Measurements from ENCODE around the gene NANS. TPM values are rescaled to one million over a fixed set of nuclear protein-coding genes. Genes with fewer than 3 reads are reported as not detected.

The NANS gene
- total and polyA plus RNA-seq, 3 experiments from 2014 or later: 29.3 to 34.8 (median 33.2) TPM

DNA sequence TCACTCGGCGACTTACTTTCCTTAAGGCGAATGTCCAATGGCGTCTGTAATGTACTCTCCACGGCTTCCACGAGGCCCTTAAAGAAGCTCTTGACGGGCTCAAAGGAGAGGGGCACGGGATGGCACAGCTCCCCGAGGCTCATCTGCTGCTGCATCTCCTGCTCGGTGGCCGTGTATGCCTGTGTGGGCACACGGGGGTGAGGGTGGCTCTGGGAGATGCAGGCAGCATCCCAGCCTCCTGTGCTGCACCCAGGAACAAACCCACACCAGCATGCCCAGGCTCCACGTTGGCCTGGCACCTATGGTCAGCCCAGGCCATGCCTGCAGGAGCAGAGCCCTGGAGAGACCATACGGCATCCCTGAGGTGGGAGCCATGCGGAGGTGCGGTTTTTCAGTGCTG lies 38.3 kb downstream of the NANS start:
- H3K9me3 ChIP-seq (ENCODE audit: low read length): no peaks in the 10 kb centered on the region
- no peak for DNase-seq
- peaks cover 39% of the 10 kb centered on the region for H3K4me1 ChIP-seq (ENCODE audit: insufficient read depth, low read length)
- Mint-ChIP-seq H3K27me3 (no peaks in the 10 kb centered on the region), H3K27ac (peak overlapping the region in 2 of 8 donors; percentile 71 to 86), H3K36me3 (peaks cover 26 to 83% (median 34%) of the 10 kb centered on the region in 3 donors), H3K4me3 (peak overlapping the region in 1 of 7 donors; percentile 9), H3K4me1 (peaks cover 44 to 75% (median 63%) of the 10 kb centered on the region in 3 donors), H3K9me3 (no peaks in the 10 kb centered on the region)
- peaks cover 23% of the 10 kb centered on the region for H3K36me3 ChIP-seq (ENCODE audit: insufficient read depth, low read length)
- CTCF ChIA-PET: interaction anchor here (4.0 kb wide), 1 partner anchor 24 kb away, joined by 17 read pairs; the partner anchor contains the start of gene TRIM14
- no peak overlapping the region for H3K4me3 ChIP-seq (ENCODE audit: low read length)
- POLR2A ChIA-PET: interaction anchor here (1.0 to 1.1 kb wide), 2 partner anchors 16 to 162 kb away, joined by 3 read pairs; no protein-coding TSS in a partner anchor
- no peaks in the 10 kb centered on the region for H3K27me3 ChIP-seq (ENCODE audit: insufficient read depth, low read length, poor library complexity, severe bottlenecking)
- no peak overlapping the region for H3K27ac ChIP-seq (ENCODE audit: low read depth, low read length)

DNA sequence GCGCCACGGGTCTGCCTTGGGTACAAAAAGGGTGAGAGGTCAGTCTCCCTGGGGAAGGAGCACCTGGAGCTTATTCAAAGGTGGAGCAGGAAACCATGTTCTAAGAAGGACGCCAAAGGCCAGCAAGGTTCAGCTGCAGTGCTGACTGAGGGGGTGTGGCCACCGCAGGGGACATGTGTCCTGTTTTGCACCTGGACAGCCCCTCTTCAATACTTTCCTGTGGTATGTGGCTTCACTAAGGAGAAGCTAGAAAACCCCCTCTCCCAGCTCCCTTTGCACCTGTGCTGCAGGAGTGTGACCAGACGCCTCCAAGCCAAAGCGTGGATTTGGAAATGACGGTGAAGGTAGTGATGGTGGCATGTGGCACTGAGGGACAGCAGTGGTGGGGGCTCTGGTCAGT lies 38.9 kb downstream of the NANS start:
- peaks cover 23% of the 10 kb centered on the region for H3K36me3 ChIP-seq (ENCODE audit: insufficient read depth, low read length)
- no peak overlapping the region for H3K27ac ChIP-seq (ENCODE audit: low read depth, low read length)
- no peak overlapping the region for H3K4me3 ChIP-seq (ENCODE audit: low read length)
- Mint-ChIP-seq H3K4me1 (peaks cover 47 to 76% (median 63%) of the 10 kb centered on the region in 3 donors), H3K36me3 (peaks cover 26 to 82% (median 30%) of the 10 kb centered on the region in 3 donors), H3K4me3 (no peak overlapping the region), H3K27me3 (no peaks in the 10 kb centered on the region), H3K27ac (peak overlapping the region in 5 of 8 donors; percentile 34 to 86 (median 56)), H3K9me3 (no peaks in the 10 kb centered on the region)
- CTCF ChIA-PET: interaction anchor here (4.0 kb wide), 1 partner anchor 23 kb away, joined by 17 read pairs; the partner anchor contains the start of gene TRIM14
- peaks cover 44% of the 10 kb centered on the region for H3K4me1 ChIP-seq (ENCODE audit: insufficient read depth, low read length)
- no peaks in the 10 kb centered on the region for H3K27me3 ChIP-seq (ENCODE audit: insufficient read depth, low read length, poor library complexity, severe bottlenecking)
- POLR2A ChIA-PET: interaction anchor here (1.0 to 1.1 kb wide), 2 partner anchors 16 to 162 kb away, joined by 3 read pairs; no protein-coding TSS in a partner anchor
- DNase-seq: no peak
- H3K9me3 ChIP-seq (ENCODE audit: low read length): no peaks in the 10 kb centered on the region

DNA sequence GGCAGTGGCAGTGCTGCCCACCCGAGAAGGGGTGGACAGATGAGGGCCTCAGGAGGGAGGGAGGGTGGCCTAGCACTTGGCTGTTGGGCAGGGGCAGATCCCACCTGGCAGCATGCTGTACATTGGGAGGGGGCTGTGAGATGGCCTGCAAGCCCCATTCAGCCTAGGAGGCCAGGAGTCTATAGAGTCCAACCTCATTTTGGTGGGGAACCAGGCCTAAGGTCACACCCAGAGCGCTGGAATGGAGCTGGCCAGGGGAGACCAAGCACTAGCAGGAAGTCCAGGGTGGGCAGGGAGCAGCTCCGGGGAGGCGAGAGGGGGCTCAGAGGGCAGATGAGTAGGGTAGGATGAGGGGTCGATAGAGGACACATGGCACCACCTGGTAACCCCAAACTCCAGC lies 39.6 kb downstream of the NANS start:
- no peaks in the 10 kb centered on the region for H3K27me3 ChIP-seq (ENCODE audit: insufficient read depth, low read length, poor library complexity, severe bottlenecking)
- H3K4me3 Mint-ChIP-seq: no peak overlapping the region
- H3K27ac ChIP-seq (ENCODE audit: low read depth, low read length): no peak overlapping the region
- H3K4me1 Mint-ChIP-seq: peaks cover 53 to 80% (median 65%) of the 10 kb centered on the region in 3 donors
- POLR2A ChIA-PET: no interaction called here
- H3K4me3 ChIP-seq (ENCODE audit: low read length): no peak overlapping the region
- no peaks in the 10 kb centered on the region for H3K9me3 Mint-ChIP-seq
- H3K27me3 Mint-ChIP-seq: no peaks in the 10 kb centered on the region
- no peak for DNase-seq
- peaks cover 26 to 78% (median 30%) of the 10 kb centered on the region in 3 donors for H3K36me3 Mint-ChIP-seq
- peak overlapping the region in 7 of 8 donors; percentile 56 to 90 (median 80) for H3K27ac Mint-ChIP-seq
- H3K36me3 ChIP-seq (ENCODE audit: insufficient read depth, low read length): peaks cover 23% of the 10 kb centered on the region
- CTCF ChIA-PET: interaction anchor here (4.0 kb wide), 1 partner anchor 22 kb away, joined by 17 read pairs; the partner anchor contains the start of gene TRIM14
- H3K9me3 ChIP-seq (ENCODE audit: low read length): no peaks in the 10 kb centered on the region
- H3K4me1 ChIP-seq (ENCODE audit: insufficient read depth, low read length): peaks cover 50% of the 10 kb centered on the region

DNA sequence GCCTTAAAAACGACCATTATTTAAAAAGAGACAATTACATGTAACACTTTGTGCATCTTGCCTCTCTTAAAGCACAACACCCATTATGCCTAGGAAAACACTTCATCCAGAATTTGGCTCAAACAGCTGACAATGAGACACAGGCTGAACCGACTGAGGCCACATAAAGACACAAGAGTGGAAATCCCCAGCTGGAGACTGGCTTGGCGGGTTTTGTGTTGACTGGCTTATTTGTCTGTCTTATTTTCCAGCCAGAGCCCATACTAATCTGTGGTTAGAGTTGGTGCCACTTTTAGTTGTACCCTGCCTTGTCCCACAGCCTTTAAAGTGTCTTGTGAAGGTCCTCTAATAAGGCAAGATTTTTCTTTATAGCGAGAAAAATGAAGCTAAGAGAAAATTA lies 41.3 kb downstream of the NANS start:
- H3K27ac Mint-ChIP-seq: peak overlapping the region in 7 of 8 donors; percentile 58 to 92 (median 86)
- H3K27me3 ChIP-seq (ENCODE audit: insufficient read depth, low read length, poor library complexity, severe bottlenecking): no peaks in the 10 kb centered on the region
- CTCF ChIA-PET: interaction anchor here (1.3 to 4.0 kb wide), 3 partner anchors 10 to 158 kb away, joined by 3 to 17 read pairs (median 9); partner anchors contain the start of genes TBC1D2 and TRIM14
- H3K9me3 Mint-ChIP-seq: no peaks in the 10 kb centered on the region
- POLR2A ChIA-PET: interaction anchor here (0.6 to 1.3 kb wide), 2 partner anchors 159 to 1682 kb away, joined by 3 to 4 read pairs; no protein-coding TSS in a partner anchor
- H3K4me1 ChIP-seq (ENCODE audit: insufficient read depth, low read length): peaks cover 64% of the 10 kb centered on the region
- H3K4me3 Mint-ChIP-seq: peak overlapping the region in 2 of 7 donors; percentile 9 to 46
- no peaks in the 10 kb centered on the region for H3K27me3 Mint-ChIP-seq
- peaks cover 23 to 69% (median 27%) of the 10 kb centered on the region in 3 donors for H3K36me3 Mint-ChIP-seq
- no peaks in the 10 kb centered on the region for H3K9me3 ChIP-seq (ENCODE audit: low read length)
- peaks cover 23% of the 10 kb centered on the region for H3K36me3 ChIP-seq (ENCODE audit: insufficient read depth, low read length)
- no peak overlapping the region for H3K27ac ChIP-seq (ENCODE audit: low read depth, low read length)
- peak in 2 of 5 donors; percentile 9 to 20 for DNase-seq
- H3K4me3 ChIP-seq (ENCODE audit: low read length): no peak overlapping the region
- H3K4me1 Mint-ChIP-seq: peaks cover 68 to 89% (median 75%) of the 10 kb centered on the region in 3 donors

DNA sequence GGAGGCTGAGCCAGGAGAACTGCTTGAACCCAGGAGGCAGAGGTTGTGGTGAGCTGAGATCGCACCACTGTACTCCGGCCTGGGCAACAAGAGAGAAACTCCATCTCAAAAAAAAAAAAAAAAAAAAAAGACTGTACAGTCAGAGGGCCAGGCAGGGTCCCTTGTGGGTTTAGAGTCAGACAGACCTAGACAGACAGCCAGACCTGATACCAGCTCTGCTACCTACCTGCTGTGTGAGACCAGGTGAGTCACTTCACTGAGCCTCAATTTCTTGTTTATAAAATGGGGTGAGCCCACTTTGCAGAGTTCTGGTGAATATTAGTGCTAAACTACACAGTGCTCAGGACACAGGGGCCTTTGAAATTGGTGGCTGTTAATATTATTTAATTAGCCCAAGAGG lies 42.8 kb downstream of the NANS start:
- DNase-seq: no peak
- no peaks in the 10 kb centered on the region for H3K9me3 ChIP-seq (ENCODE audit: low read length)
- ChIA-PET POLR2A (interaction anchor here (2.0 to 3.1 kb wide), 2 partner anchors 13 to 20 kb away, joined by 5 to 49 read pairs; partner anchors contain the start of gene TRIM14), CTCF (interaction anchor here (0.7 kb wide), 1 partner anchor 19 kb away, joined by 3 read pairs; the partner anchor contains the start of gene TRIM14)
- H3K4me1 ChIP-seq (ENCODE audit: insufficient read depth, low read length): peaks cover 75% of the 10 kb centered on the region
- H3K27ac Mint-ChIP-seq: peak overlapping the region; percentile 92 to 98 (median 95)
- no peaks in the 10 kb centered on the region for H3K9me3 Mint-ChIP-seq
- H3K4me3 ChIP-seq (ENCODE audit: low read length): no peak overlapping the region
- H3K27me3 ChIP-seq (ENCODE audit: insufficient read depth, low read length, poor library complexity, severe bottlenecking): no peaks in the 10 kb centered on the region
- no peaks in the 10 kb centered on the region for H3K27me3 Mint-ChIP-seq
- peaks cover 18 to 61% (median 26%) of the 10 kb centered on the region in 3 donors for H3K36me3 Mint-ChIP-seq
- peak overlapping the region in 3 of 7 donors; percentile 59 to 75 (median 66) for H3K4me3 Mint-ChIP-seq
- peaks cover 72 to 94% (median 79%) of the 10 kb centered on the region in 3 donors for H3K4me1 Mint-ChIP-seq
- H3K36me3 ChIP-seq (ENCODE audit: insufficient read depth, low read length): peaks cover 19% of the 10 kb centered on the region
- no peak overlapping the region for H3K27ac ChIP-seq (ENCODE audit: low read depth, low read length)

DNA sequence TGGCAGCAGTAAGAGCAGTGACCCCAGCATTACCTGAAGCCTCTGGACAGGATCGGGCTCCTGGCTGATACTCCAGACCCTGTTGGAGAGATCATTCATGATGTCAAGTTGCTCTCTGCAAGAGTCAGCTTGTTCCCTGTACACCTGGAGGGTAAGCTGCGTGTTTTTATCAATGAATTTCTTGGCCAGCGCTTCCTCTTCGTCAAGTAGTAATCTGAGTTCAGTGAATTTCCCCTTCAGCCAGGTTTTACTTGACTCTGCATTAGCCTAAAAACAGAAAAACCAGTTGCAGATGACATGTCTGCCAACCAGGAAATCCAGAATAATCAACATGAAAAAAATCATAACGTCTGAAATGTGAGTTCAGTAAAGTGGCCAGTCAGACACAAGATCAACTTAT lies 43.4 kb downstream of the NANS start:
- H3K9me3 Mint-ChIP-seq: no peaks in the 10 kb centered on the region
- peak overlapping the region; percentile 92 to 98 (median 95) for H3K27ac Mint-ChIP-seq
- Histone ChIP-seq H3K4me1 (ENCODE audit: insufficient read depth, low read length) (peaks cover 75% of the 10 kb centered on the region), H3K27me3 (ENCODE audit: insufficient read depth, low read length, poor library complexity, severe bottlenecking) (no peaks in the 10 kb centered on the region), H3K9me3 (ENCODE audit: low read length) (no peaks in the 10 kb centered on the region), H3K4me3 (ENCODE audit: low read length) (no peak overlapping the region), H3K27ac (ENCODE audit: low read depth, low read length) (no peak overlapping the region), H3K36me3 (ENCODE audit: insufficient read depth, low read length) (peaks cover 16% of the 10 kb centered on the region)
- H3K27me3 Mint-ChIP-seq: no peaks in the 10 kb centered on the region
- DNase-seq: no peak
- H3K4me1 Mint-ChIP-seq: peaks cover 74 to 95% (median 81%) of the 10 kb centered on the region in 3 donors
- peak overlapping the region; percentile 48 to 75 (median 59) for H3K4me3 Mint-ChIP-seq
- H3K36me3 Mint-ChIP-seq: peaks cover 17 to 61% (median 30%) of the 10 kb centered on the region in 3 donors
- ChIA-PET CTCF (no interaction called here), POLR2A (interaction anchor here (0.7 to 3.1 kb wide), 3 partner anchors 10 to 19 kb away, joined by 3 to 49 read pairs (median 5); partner anchors contain the start of gene TRIM14)

DNA sequence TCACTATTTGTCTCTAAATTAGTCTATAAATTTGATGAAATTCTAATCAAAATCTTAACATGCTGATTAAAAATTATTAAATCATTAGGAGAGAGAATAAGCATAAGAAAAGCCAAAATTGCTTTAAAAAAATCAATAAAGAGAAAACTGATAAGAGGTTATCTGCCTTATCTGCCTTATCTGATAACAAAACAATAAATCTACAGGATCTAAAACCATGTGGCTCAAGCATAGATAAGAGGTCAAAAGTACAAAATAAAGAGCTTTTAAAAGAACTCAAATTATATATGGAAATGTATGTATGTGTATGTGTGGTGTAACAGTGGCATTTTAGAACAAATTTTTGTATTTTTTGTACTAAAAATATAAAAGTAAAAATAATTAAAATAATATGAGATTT lies 43.9 kb downstream of the NANS start:
- H3K4me3 Mint-ChIP-seq: peak overlapping the region in 5 of 7 donors; percentile 12 to 75 (median 50)
- no peaks in the 10 kb centered on the region for H3K9me3 Mint-ChIP-seq
- no peak overlapping the region for H3K4me3 ChIP-seq (ENCODE audit: low read length)
- H3K4me1 Mint-ChIP-seq: peaks cover 74 to 96% (median 87%) of the 10 kb centered on the region in 3 donors
- H3K27me3 Mint-ChIP-seq: no peaks in the 10 kb centered on the region
- CTCF ChIA-PET: no interaction called here
- peaks cover 81% of the 10 kb centered on the region for H3K4me1 ChIP-seq (ENCODE audit: insufficient read depth, low read length)
- no peak overlapping the region for H3K27ac ChIP-seq (ENCODE audit: low read depth, low read length)
- no peaks in the 10 kb centered on the region for H3K9me3 ChIP-seq (ENCODE audit: low read length)
- peaks cover 11% of the 10 kb centered on the region for H3K36me3 ChIP-seq (ENCODE audit: insufficient read depth, low read length)
- no peaks in the 10 kb centered on the region for H3K27me3 ChIP-seq (ENCODE audit: insufficient read depth, low read length, poor library complexity, severe bottlenecking)
- no peak for DNase-seq
- H3K36me3 Mint-ChIP-seq: peaks cover 17 to 59% (median 28%) of the 10 kb centered on the region in 3 donors
- H3K27ac Mint-ChIP-seq: peak overlapping the region; percentile 93 to 98 (median 95)
- POLR2A ChIA-PET: interaction anchor here (2.0 to 3.1 kb wide), 3 partner anchors 12 to 156 kb away, joined by 5 to 49 read pairs (median 28); partner anchors contain the start of genes TBC1D2 and TRIM14

DNA sequence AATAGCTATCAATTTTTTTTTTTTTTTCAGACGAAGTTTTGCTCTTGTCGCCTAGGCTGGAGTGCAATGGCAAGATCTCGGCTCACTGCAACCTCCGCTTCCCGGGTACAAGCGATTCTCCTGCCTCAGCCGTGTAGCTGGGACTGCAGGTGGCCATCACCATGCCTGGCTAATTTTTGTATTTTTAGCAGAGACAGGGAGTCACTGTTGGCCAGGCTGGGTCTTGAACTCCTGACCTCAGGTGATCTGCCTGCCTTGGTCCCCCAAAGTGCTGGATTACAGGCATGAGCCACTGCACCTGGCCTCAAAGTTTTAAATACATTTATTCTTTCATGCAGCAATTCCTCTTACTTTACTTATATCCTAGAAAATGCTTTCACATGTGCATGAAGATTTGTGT lies 44.9 kb downstream of the NANS start:
- H3K4me3 ChIP-seq (ENCODE audit: low read length): no peak overlapping the region
- POLR2A ChIA-PET: interaction anchor here (0.6 to 3.1 kb wide), 13 partner anchors 10 to 197 kb away, joined by 3 to 49 read pairs (median 4); partner anchors contain the start of genes CORO2A, TBC1D2 and TRIM14

More for the DNA sequence above, 44.9 kb downstream of the NANS start:
- CTCF ChIA-PET: interaction anchor here (0.7 to 1.8 kb wide), 18 partner anchors 9 to 468 kb away, joined by 3 to 38 read pairs (median 4); partner anchors contain the start of genes NCBP1, TBC1D2 and TRIM14
- Histone ChIP-seq H3K36me3 (ENCODE audit: insufficient read depth, low read length) (peaks cover 7% of the 10 kb centered on the region), H3K27ac (ENCODE audit: low read depth, low read length) (no peak overlapping the region), H3K9me3 (ENCODE audit: low read length) (no peaks in the 10 kb centered on the region), H3K27me3 (ENCODE audit: insufficient read depth, low read length, poor library complexity, severe bottlenecking) (no peaks in the 10 kb centered on the region), H3K4me1 (ENCODE audit: insufficient read depth, low read length) (peaks cover 90% of the 10 kb centered on the region)
- Mint-ChIP-seq H3K9me3 (no peaks in the 10 kb centered on the region), H3K27ac (peak overlapping the region; percentile 93 to 99 (median 96)), H3K4me3 (peak overlapping the region; percentile 62 to 85 (median 76)), H3K36me3 (peaks cover 15 to 58% (median 25%) of the 10 kb centered on the region in 3 donors), H3K27me3 (no peaks in the 10 kb centered on the region), H3K4me1 (peaks cover 77 to 96% (median 95%) of the 10 kb centered on the region in 3 donors)
- no peak for DNase-seq

Data from CD8-positive, alpha-beta memory T cell (primary cell).